ENCODE data around the gene SEMA5B.

DNA sequence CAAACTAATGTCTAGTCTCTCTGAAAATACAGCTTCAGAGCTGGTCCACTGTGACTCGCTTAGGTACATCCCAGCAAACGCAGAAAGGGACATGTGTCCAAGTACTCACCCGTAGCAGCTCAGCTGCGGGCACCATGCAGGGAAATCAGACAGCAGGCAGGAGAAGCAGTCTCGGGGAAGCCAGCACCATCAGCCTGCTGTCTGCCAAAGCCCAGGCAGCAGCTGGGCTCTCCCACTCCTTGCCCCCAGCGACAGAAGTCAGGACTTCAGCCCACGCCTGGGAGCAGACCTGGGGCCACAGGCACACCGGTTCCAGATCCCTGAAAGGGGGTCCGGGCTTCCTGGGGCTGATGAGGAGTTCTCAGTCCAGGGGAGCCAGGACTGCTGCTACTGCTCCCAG, 34.9 kb downstream of the SEMA5B start:
- TF ChIP-seq, protein P1, sequence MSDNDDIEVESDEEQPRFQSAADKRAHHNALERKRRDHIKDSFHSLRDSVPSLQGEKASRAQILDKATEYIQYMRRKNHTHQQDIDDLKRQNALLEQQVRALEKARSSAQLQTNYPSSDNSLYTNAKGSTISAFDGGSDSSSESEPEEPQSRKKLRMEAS (IDR thresholded peaks at IDR 0.05; ENCODE audit: insufficient read depth, insufficient read length): no peak
- no peak for TF ChIP-seq CTCF (IDR thresholded peaks at IDR 0.05; ENCODE audit: extremely low read depth in 1 of 2, insufficient read depth in 1 of 2, low read depth in 1 of 2, low read length in 2 of 2)
- no peak for TF ChIP-seq FOS (IDR thresholded peaks at IDR 0.05; ENCODE audit: borderline replicate concordance, insufficient read depth, low read length)
- TF ChIP-seq POLR2AphosphoS5 (IDR thresholded peaks at IDR 0.05; ENCODE audit: insufficient read depth, low read depth, low read length): no peak
- no peak for TF ChIP-seq POLR2A (IDR thresholded peaks at IDR 0.05; ENCODE audit: low read depth, low read length)

Measured in endothelial cell of umbilical vein (primary cell).